Stomach (tissue), 9 donors: Measurements from ENCODE around the gene SRSF6. TPM values are rescaled to one million over a fixed set of nuclear protein-coding genes. Genes with fewer than 3 reads are reported as not detected.
"Not testable (repeated sequence)": the region's sequence is repeated elsewhere in the genome, so short reads cannot be mapped to it uniquely, and the experiment has no call there.

ENCODE experiments used
- DNase-seq, 2 donors: peaks; one replicate each; pipeline versions ENCODE4 v3.0.0 to v3.0.0-alpha.2; 2013 to 2019
- H3K27ac ChIP-seq, 5 donors: fragments of 200-600 bp in 4 of 5; sonication (generic) in 4 of 5; one replicate each; pipeline ENCODE4 v1.5.1; 2013 to 2019; ENCODE audit warnings: mild to moderate bottlenecking in 1 of 5, moderate library complexity in 1 of 5
- H3K27me3 ChIP-seq, 3 donors: fragments of 200-600 bp; sonication (generic); one replicate each; pipeline ENCODE4 v1.5.1; 2017 to 2019; ENCODE audit warnings: mixed run types in 1 of 3
- H3K36me3 ChIP-seq, 4 donors: fragments of 200-600 bp; sonication (generic); 1 replicate in 3 of 4; 2 replicates in 1 of 4; pipeline ENCODE4 v1.5.1; 2016 to 2019
- H3K4me1 ChIP-seq, 4 donors: fragments of 200-600 bp; sonication (generic); one replicate each; pipeline ENCODE4 v1.5.1; 2016 to 2019
- H3K4me3 ChIP-seq, 4 donors: fragments of 200-600 bp; sonication (generic) in 3 of 4; one replicate each; pipeline ENCODE4 v1.5.1; 2016 to 2019; ENCODE audit warnings: mild to moderate bottlenecking in 1 of 4
- H3K9me3 ChIP-seq, 4 donors: fragments of 200-600 bp; sonication (generic); one replicate each; pipeline ENCODE4 v1.5.1; 2016 to 2019
- EP300 ChIP-seq: sonication (generic); formaldehyde crosslinking; IDR thresholded peaks from one replicate; pipeline ENCODE4 v1.6.1; 2017; ENCODE audit warnings: antibody characterized with exemption
- POLR2A ChIP-seq, 4 donors: fragments of 450-650 bp; IDR thresholded peaks; one replicate each; pipeline ENCODE4 v1.6.1; 2016; ENCODE audit warnings: antibody characterized with exemption in 4 of 4, control low read depth in 2 of 4, mild to moderate bottlenecking in 1 of 4, moderate library complexity in 1 of 4
- POLR2AphosphoS5 ChIP-seq, 3 donors: sonication (generic); formaldehyde crosslinking; IDR thresholded peaks; one replicate each; pipeline ENCODE4 v1.6.1; 2016; ENCODE audit warnings: antibody characterized with exemption in 3 of 3
- WGBS, 5 donors: extraction: QIAGEN DNeasy Blood & Tissue Kit in 3 of 5; methylation state at CpG; one replicate each; pipeline versions ENCODE4 v1.1.5 to v1.1.7; 2013 to 2018; 5-methylcytosine and 5-hydroxymethylcytosine counted together
- intact Hi-C: fragments of 100-400 bp; cut with DNase I; formaldehyde crosslinking; loops from one replicate; pipeline ENCODE4 v1.15.1; 2023; ENCODE audit warnings: low total_unique reads
- polyA plus RNA-seq, 3 donors: library from polyadenylated mRNA; stranded (reverse); fragments of 200-250 nt; gene quantifications; one replicate each; pipeline ENCODE4 v1.2.3, GENCODE V29; 2013
- total RNA-seq, 5 donors: library from RNA; depleted of rRNA; stranded (reverse); fragments of >200 nt; gene quantifications; one replicate each; pipeline versions ENCODE4 v1.1.0 to v1.2.3, GENCODE V29; 2014 to 2016
- TF ChIP-seq, protein P1 (sequence below), 7 experiments: fragments of 450-650 bp in 4 of 7; fragments of 200-600 bp in 3 of 7; sonication (generic) in 3 of 7; IDR thresholded peaks; one replicate each; pipeline ENCODE4 v1.5.1; 2016 to 2019; ENCODE audit warnings: antibody characterized with exemption in 7 of 7, control low read depth in 2 of 7, mild to moderate bottlenecking in 1 of 7
- donor health status: healthy with polysubstance abuse.
- donor health status: Bipolar disorder and iron deficiency.
- donor health status: healthy.

Gene SRSF6
- total and polyA plus RNA-seq, 8 donors = 22.8 to 109 (median 65.8) TPM

DNA sequence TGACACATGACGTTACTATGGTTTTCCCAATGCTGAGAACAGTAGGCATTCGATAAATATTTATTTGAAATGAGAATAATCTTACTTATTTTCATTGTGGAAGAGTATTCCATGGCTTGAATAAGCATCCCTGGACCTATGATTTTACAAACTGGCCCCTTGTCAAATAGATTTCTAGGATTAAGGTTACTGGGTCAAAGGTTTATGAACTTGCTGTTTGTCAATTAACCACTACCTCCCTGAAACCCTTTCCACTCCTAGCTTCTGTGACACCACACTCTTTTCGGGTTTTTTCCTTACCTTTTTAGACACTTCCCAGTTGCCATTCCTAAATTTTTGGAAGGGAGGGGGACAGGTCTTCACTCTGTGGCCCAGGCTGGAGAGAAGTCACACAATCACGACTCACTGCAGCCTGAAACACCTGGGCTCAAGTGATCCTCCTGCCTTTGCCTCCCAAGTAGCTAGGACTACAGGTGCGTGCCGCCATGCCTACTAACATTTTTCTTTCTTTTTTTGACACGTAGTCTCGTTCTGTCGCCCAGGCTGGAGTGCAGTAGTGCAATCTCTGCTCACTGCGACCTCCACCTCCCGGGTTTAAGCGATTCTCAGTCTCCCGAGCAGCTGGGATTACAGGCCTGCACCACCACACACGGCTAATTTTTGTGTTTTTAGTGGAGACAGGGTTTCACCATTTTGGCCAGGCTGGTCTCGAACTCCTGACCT is 5.1 kb upstream of the SRSF6 start:
- peaks cover 0 to 27% (median 4%) of the 10 kb centered on the region in 3 donors for H3K27me3 ChIP-seq
- H3K4me3 ChIP-seq = no peak overlapping the region
- 83 to 92% (median 90%) methylated on average over 15 of the region's 15 CpGs for WGBS, 5 donors
- peaks cover 6 to 14% (median 10%) of the 10 kb centered on the region in 4 donors for H3K4me1 ChIP-seq
- no peak for TF ChIP-seq EP300
- no peak for TF ChIP-seq POLR2AphosphoS5 (IDR thresholded peaks at IDR 0.05)
- TF ChIP-seq POLR2A (IDR thresholded peaks at IDR 0.05) = no peak
- TF ChIP-seq, protein P1, sequence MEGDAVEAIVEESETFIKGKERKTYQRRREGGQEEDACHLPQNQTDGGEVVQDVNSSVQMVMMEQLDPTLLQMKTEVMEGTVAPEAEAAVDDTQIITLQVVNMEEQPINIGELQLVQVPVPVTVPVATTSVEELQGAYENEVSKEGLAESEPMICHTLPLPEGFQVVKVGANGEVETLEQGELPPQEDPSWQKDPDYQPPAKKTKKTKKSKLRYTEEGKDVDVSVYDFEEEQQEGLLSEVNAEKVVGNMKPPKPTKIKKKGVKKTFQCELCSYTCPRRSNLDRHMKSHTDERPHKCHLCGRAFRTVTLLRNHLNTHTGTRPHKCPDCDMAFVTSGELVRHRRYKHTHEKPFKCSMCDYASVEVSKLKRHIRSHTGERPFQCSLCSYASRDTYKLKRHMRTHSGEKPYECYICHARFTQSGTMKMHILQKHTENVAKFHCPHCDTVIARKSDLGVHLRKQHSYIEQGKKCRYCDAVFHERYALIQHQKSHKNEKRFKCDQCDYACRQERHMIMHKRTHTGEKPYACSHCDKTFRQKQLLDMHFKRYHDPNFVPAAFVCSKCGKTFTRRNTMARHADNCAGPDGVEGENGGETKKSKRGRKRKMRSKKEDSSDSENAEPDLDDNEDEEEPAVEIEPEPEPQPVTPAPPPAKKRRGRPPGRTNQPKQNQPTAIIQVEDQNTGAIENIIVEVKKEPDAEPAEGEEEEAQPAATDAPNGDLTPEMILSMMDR (IDR thresholded peaks at IDR 0.05) = no peak
- H3K9me3 ChIP-seq = no peaks in the 10 kb centered on the region
- no peaks in the 10 kb centered on the region for H3K36me3 ChIP-seq
- intact Hi-C loops = no loop called here
- no peak for DNase-seq
- no peak overlapping the region for H3K27ac ChIP-seq

DNA sequence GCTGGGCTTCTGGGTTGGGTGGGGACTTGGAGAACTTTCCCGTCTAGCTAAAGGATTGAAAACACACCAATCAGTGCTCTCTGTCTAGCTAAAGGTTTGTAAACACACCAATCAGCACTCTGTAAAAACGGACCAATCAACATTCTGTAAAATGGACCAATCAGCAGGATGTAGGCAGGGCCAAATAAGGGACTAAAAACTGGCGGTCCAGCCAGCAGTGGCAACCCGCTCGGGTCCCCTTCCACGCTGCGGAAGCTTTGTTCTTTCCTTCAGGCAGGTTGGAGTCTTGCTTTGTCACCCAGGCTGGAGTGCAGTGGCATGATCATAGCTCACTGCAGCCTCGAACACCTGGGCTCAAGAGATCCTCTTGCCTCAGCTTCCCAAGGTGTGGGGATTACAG is 1.4 kb upstream of the SRSF6 start:
- WGBS, 5 donors = 84 to 91% (median 88%) methylated on average over 8 of the region's 8 CpGs

DNA sequence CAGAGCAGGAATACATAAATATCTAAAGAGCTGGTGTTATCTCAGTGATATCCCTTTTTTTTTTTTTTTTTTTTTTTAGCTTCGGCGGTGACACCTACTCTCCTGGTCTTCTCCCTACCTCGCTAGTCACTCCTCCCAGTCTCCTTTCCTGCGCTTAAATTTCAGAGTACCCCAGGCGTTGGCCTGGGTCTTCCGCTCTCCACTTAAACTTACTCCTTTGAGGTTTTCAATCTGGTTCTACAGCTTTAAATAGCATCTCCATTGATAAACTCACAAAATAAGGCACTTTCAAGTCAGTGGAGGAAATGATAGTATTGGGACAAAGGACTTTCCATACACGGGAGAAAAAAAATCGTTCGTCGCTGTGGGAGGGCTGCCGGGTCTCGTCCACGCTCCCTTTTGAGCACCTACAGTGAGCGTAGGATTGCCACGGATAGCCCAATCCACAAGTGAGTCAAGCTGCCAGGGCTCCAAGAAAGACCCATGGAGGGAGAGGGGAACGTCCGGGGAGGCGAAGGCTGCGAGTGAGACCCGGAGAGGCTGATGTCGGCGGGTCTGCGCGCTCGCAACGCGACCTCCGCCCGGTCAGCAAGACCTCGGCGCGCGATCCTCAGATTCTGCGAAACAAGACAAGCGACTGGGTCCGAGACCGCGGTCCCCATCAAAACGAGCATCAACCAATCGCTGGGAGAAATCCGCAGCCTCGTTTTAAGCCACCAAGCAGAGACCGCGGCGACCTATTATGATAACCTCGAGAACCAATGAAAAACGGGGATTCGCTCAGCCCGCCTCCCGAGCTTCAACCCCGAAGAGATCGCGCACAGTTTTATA is 672 bp upstream of the SRSF6 start:
- Histone ChIP-seq H3K4me1 (peaks cover 13 to 40% (median 34%) of the 10 kb centered on the region in 4 donors), H3K9me3 (no peaks in the 10 kb centered on the region), H3K27me3 (peaks cover 0 to 7% (median 0%) of the 10 kb centered on the region in 3 donors), H3K27ac (peak overlapping the region; percentile 99 to 100 (median 100)), H3K4me3 (peak overlapping the region; percentile 93 to 99 (median 96)), H3K36me3 (peaks cover 22 to 32% (median 31%) of the 10 kb centered on the region in 4 donors)
- DNase-seq = peak; percentile 91 to 98
- TF ChIP-seq POLR2AphosphoS5 (IDR thresholded peaks at IDR 0.05) (no peak), EP300 (no peak), POLR2A (IDR thresholded peaks at IDR 0.05) (no peak)
- TF ChIP-seq, protein P1 (IDR thresholded peaks at IDR 0.05) = no peak
- intact Hi-C loops = no loop called here
- 1% methylated on average over 38 to 53 of the region's 53 CpGs for WGBS, 5 donors

More for the DNA sequence above, 1.4 kb upstream of the SRSF6 start:
- H3K27me3 ChIP-seq, intact Hi-C loops, H3K27ac ChIP-seq, H3K9me3 ChIP-seq, DNase-seq: not testable (repeated sequence)
- Histone ChIP-seq H3K4me1 (peaks cover 13 to 33% (median 27%) of the 10 kb centered on the region in 4 donors), H3K36me3 (peaks cover 15 to 25% (median 23%) of the 10 kb centered on the region in 4 donors), H3K4me3 (peak overlapping the region in 1 of 4 donors; percentile 98)

DNA sequence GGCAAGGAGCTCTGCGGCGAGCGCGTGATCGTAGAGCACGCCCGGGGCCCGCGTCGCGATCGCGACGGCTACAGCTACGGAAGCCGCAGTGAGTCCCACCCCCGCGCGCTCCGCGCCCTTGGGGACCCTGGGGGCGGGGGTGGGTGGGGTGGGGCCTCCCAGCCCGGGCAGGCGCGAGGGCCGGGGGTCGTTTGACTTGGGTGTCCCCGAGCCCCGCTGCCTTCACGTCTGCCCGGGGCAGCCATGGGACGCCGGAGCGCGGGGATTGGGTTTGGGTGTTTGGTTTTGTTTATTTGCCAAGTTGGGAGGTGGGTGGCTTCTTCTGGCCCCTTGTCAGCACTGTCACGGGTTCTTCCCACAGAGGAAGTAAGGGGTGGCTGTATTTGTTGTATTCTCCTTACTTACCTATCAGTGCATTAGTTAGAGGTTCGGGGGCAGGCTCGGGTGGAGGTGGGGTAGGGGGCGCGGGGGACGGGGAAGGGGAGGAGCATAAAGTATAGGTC is 777 bp downstream of the SRSF6 start:
- no peak for DNase-seq
- no peaks in the 10 kb centered on the region for H3K9me3 ChIP-seq
- 0 to 4% (median 1%) methylated on average over 6 to 41 of the region's 41 CpGs for WGBS, 5 donors
- peak overlapping the region; percentile 99 to 100 (median 100) for H3K27ac ChIP-seq
- H3K4me3 ChIP-seq = peak overlapping the region; percentile 93 to 99 (median 96)
- intact Hi-C loops = no loop called here
- H3K27me3 ChIP-seq = peaks cover 0 to 7% (median 0%) of the 10 kb centered on the region in 3 donors
- peaks cover 33 to 47% (median 46%) of the 10 kb centered on the region in 4 donors for H3K36me3 ChIP-seq
- TF ChIP-seq POLR2A (IDR thresholded peaks at IDR 0.05) = no peak
- TF ChIP-seq, protein P1 (IDR thresholded peaks at IDR 0.05) = no peak
- no peak for TF ChIP-seq POLR2AphosphoS5 (IDR thresholded peaks at IDR 0.05)
- TF ChIP-seq EP300 = no peak
- peaks cover 13 to 55% (median 42%) of the 10 kb centered on the region in 4 donors for H3K4me1 ChIP-seq
